Measurements from ENCODE around the gene L3MBTL1. TPM values are rescaled to one million over a fixed set of nuclear protein-coding genes. Genes with fewer than 3 reads are reported as not detected.

The L3MBTL1 gene
- total RNA-seq, 1 experiment from 2014 or later = 24.9 TPM

DNA sequence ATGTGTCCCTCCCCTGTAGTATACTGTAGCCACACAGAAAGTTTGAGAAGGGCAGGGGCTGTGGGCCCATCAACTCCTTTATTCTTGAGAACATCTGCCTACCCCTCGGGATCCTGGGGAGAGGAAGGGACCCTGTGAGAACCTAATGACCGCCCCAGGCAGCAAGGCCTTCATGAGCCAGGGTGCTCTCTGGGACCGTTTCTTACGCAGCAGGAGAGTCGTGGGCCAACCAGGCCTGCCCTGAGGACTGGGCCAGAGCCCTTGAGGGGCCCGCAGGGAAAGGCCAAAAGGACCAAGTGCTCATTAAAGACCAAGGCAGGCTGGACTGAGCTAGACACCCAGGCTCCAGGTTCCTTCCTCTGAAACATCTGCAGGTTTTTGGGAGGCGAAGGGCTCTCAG lies 56.5 kb downstream of the L3MBTL1 start:
- intact Hi-C loops (cut with micrococcal nuclease; ENCODE audit: unreplicated experiment) = no loop called here
- no peak for TF ChIP-seq POLR2AphosphoS5 (IDR thresholded peaks at IDR 0.05; ENCODE audit: low read depth, low read length)
- TF ChIP-seq TCF7L2 (IDR thresholded peaks at IDR 0.05; ENCODE audit: low read depth, low read length) = no peak
- TF ChIP-seq, protein P1, sequence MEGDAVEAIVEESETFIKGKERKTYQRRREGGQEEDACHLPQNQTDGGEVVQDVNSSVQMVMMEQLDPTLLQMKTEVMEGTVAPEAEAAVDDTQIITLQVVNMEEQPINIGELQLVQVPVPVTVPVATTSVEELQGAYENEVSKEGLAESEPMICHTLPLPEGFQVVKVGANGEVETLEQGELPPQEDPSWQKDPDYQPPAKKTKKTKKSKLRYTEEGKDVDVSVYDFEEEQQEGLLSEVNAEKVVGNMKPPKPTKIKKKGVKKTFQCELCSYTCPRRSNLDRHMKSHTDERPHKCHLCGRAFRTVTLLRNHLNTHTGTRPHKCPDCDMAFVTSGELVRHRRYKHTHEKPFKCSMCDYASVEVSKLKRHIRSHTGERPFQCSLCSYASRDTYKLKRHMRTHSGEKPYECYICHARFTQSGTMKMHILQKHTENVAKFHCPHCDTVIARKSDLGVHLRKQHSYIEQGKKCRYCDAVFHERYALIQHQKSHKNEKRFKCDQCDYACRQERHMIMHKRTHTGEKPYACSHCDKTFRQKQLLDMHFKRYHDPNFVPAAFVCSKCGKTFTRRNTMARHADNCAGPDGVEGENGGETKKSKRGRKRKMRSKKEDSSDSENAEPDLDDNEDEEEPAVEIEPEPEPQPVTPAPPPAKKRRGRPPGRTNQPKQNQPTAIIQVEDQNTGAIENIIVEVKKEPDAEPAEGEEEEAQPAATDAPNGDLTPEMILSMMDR (IDR thresholded peaks at IDR 0.05) = no peak
- TF ChIP-seq SIN3A (IDR thresholded peaks at IDR 0.05; ENCODE audit: borderline replicate concordance, insufficient read depth, low read depth, low read length) = no peak
- TF ChIP-seq, protein P2, sequence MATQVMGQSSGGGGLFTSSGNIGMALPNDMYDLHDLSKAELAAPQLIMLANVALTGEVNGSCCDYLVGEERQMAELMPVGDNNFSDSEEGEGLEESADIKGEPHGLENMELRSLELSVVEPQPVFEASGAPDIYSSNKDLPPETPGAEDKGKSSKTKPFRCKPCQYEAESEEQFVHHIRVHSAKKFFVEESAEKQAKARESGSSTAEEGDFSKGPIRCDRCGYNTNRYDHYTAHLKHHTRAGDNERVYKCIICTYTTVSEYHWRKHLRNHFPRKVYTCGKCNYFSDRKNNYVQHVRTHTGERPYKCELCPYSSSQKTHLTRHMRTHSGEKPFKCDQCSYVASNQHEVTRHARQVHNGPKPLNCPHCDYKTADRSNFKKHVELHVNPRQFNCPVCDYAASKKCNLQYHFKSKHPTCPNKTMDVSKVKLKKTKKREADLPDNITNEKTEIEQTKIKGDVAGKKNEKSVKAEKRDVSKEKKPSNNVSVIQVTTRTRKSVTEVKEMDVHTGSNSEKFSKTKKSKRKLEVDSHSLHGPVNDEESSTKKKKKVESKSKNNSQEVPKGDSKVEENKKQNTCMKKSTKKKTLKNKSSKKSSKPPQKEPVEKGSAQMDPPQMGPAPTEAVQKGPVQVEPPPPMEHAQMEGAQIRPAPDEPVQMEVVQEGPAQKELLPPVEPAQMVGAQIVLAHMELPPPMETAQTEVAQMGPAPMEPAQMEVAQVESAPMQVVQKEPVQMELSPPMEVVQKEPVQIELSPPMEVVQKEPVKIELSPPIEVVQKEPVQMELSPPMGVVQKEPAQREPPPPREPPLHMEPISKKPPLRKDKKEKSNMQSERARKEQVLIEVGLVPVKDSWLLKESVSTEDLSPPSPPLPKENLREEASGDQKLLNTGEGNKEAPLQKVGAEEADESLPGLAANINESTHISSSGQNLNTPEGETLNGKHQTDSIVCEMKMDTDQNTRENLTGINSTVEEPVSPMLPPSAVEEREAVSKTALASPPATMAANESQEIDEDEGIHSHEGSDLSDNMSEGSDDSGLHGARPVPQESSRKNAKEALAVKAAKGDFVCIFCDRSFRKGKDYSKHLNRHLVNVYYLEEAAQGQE (IDR thresholded peaks at IDR 0.05; ENCODE audit: insufficient read depth in 1 of 2, low read depth in 2 of 2, low read length in 1 of 2) = no peak
- POLR2A ChIA-PET = no interaction called here
- H3K27ac ChIP-seq (ENCODE audit: low read length) = no peak overlapping the region
- H3K27me3 ChIP-seq (ENCODE audit: control insufficient read depth, insufficient read depth, low read length) = no peaks in the 10 kb centered on the region
- no peaks in the 10 kb centered on the region for H3K36me3 ChIP-seq (ENCODE audit: control insufficient read depth, insufficient read depth, low read length)
- H3K4me3 ChIP-seq (ENCODE audit: low read depth in 2 of 2, low read length in 2 of 2) = no peak overlapping the region
- CTCF ChIA-PET = no interaction called here
- in situ Hi-C loops (cut with HindIII; ENCODE audit: low pct_unique_long_range_greater_than_20kb, low sequenced_read_pairs) = no loop called here
- no peaks in the 10 kb centered on the region for H3K9me3 ChIP-seq (ENCODE audit: control insufficient read depth, insufficient read depth, low read depth, low read length)
- BruUV-seq (replicated peaks) = no TSS peak
- DNase-seq (ENCODE audit: low read depth, low spot score) (no peak), ATAC-seq (no peak)
- H3K4me1 ChIP-seq (ENCODE audit: control insufficient read depth, insufficient read depth, low read length) = no peaks in the 10 kb centered on the region

DNA sequence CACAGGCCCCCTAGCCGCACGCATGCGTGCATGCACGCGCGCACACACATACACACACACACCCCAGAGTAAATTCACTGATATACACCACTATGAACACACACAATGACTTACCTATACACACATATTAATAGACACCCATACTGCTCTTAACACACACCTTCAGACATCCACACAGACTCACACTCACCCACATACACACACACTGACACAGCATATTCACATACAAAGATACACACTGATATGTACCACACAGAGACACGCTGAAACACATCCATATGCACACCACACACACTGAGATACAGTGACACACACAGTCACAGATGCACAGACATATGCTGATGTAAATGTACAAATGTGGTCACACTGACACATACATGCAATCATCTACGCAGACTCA lies 57.0 kb downstream of the L3MBTL1 start:
- in situ Hi-C loops (cut with HindIII; ENCODE audit: low pct_unique_long_range_greater_than_20kb, low sequenced_read_pairs) = no loop called here

More for the DNA sequence above, 57.0 kb downstream of the L3MBTL1 start:
- no peak for TF ChIP-seq SIN3A (IDR thresholded peaks at IDR 0.05; ENCODE audit: borderline replicate concordance, insufficient read depth, low read depth, low read length)
- TF ChIP-seq POLR2AphosphoS5 (IDR thresholded peaks at IDR 0.05; ENCODE audit: low read depth, low read length) = no peak
- no peak for TF ChIP-seq TCF7L2 (IDR thresholded peaks at IDR 0.05; ENCODE audit: low read depth, low read length)
- TF ChIP-seq, protein P1 (IDR thresholded peaks at IDR 0.05) = no peak
- TF ChIP-seq, protein P2 (IDR thresholded peaks at IDR 0.05; ENCODE audit: insufficient read depth in 1 of 2, low read depth in 2 of 2, low read length in 1 of 2) = no peak
- ChIA-PET CTCF (no interaction called here), POLR2A (no interaction called here)
- intact Hi-C loops (cut with micrococcal nuclease; ENCODE audit: unreplicated experiment) = no loop called here
- Histone ChIP-seq H3K36me3 (ENCODE audit: control insufficient read depth, insufficient read depth, low read length) (no peaks in the 10 kb centered on the region), H3K4me3 (ENCODE audit: low read depth in 2 of 2, low read length in 2 of 2) (no peak overlapping the region), H3K9me3 (ENCODE audit: control insufficient read depth, insufficient read depth, low read depth, low read length) (no peaks in the 10 kb centered on the region), H3K27ac (ENCODE audit: low read length) (no peak overlapping the region), H3K27me3 (ENCODE audit: control insufficient read depth, insufficient read depth, low read length) (no peaks in the 10 kb centered on the region), H3K4me1 (ENCODE audit: control insufficient read depth, insufficient read depth, low read length) (no peaks in the 10 kb centered on the region)
- BruUV-seq (replicated peaks) = no TSS peak
- DNase-seq (ENCODE audit: low read depth, low spot score) (no peak), ATAC-seq (no peak)

All from Panc1 (cell line).